H1 (cell line): ENCODE results near the gene OXNAD1. TPM values are rescaled to one million over a fixed set of nuclear protein-coding genes. Genes with fewer than 3 reads are reported as not detected.

Source experiments
- CTCF ChIA-PET: fragments of 300-600 bp; sonication (Branson Sonifier 250); formaldehyde crosslinking; loops from one replicate; lab custom pipeline; 2021; ENCODE audit not compliant: partially characterized antibody; lab: Charles Lee
- POLR2A ChIA-PET: fragments of 300-600 bp; sonication (Branson Sonifier 250); formaldehyde crosslinking; loops from one replicate; lab custom pipeline; 2021; ENCODE audit warnings: inconsistent platforms; ENCODE audit not compliant: partially characterized antibody; lab: Charles Lee
- DNase-seq, 2 experiments: peaks; one replicate each; pipeline versions ENCODE4 v3.0.0 to v3.0.0-alpha.2; 2010 to 2022; ENCODE audit warnings: low spot score in 2 of 2, low read depth in 1 of 2, mixed read lengths in 1 of 2
- FAIRE-seq: peaks from 2 replicates; lab custom pipeline; 2011; peaks lifted over from hg19 to GRCh38; lab: Jason Lieb, UNC
- H2AFZ ChIP-seq: 2 replicates; pipeline ENCODE4 v1.8.1; 2012; ENCODE audit warnings: low read length, inconsistent platforms
- H2AK5ac ChIP-seq: 2 replicates; pipeline ENCODE4 v1.6.1; 2013; ENCODE audit warnings: low read depth, low read length
- H2BK120ac ChIP-seq: replicated peaks from 2 replicates; pipeline ENCODE3; 2013; ENCODE audit warnings: low read depth, low read length, inconsistent platforms
- H2BK12ac ChIP-seq: 2 replicates; pipeline ENCODE4 v1.6.1; 2013; ENCODE audit warnings: low read depth, low read length
- H2BK15ac ChIP-seq: 2 replicates; pipeline ENCODE4 v1.6.1; 2013; ENCODE audit warnings: low read length
- H2BK20ac ChIP-seq: 2 replicates; pipeline ENCODE4 v1.6.1; 2013; ENCODE audit warnings: low read length
- H2BK5ac ChIP-seq: 2 replicates; pipeline ENCODE4 v1.6.1; 2013; ENCODE audit warnings: low read depth, low read length
- H3K14ac ChIP-seq: 2 replicates; pipeline ENCODE4 v1.6.1; 2013; ENCODE audit warnings: inconsistent platforms; ENCODE audit not compliant: insufficient read length
- H3K18ac ChIP-seq: 2 replicates; pipeline ENCODE4 v1.6.1; 2013; ENCODE audit warnings: low read length; ENCODE audit errors: extremely low read depth
- H3K23ac ChIP-seq: 2 replicates; pipeline ENCODE4 v1.6.1; 2013; ENCODE audit warnings: inconsistent platforms; ENCODE audit not compliant: insufficient read length
- H3K23me2 ChIP-seq: 2 replicates; pipeline ENCODE4 v1.6.1; 2013; ENCODE audit warnings: low read depth, low read length
- H3K27ac ChIP-seq: 2 replicates; pipeline ENCODE4 v1.6.1; 2011; ENCODE audit warnings: low read depth, low read length, inconsistent platforms
- H3K27me3 ChIP-seq, 4 experiments: replicated peaks in 1 of 4; 1 replicate in 1 of 4; 2 replicates in 3 of 4; pipeline versions ENCODE4 v1.6.1 to v1.8.1; 2011 to 2013; ENCODE audit warnings: low read length in 3 of 4, mild to moderate bottlenecking in 3 of 4, inconsistent platforms in 2 of 4, mixed read lengths in 2 of 4, moderate library complexity in 1 of 4; ENCODE audit not compliant: control insufficient read depth in 3 of 4, insufficient read depth in 3 of 4; ENCODE audit errors: extremely low read depth in 1 of 4
- H3K36me3 ChIP-seq, 4 experiments: 2 replicates each; pipeline versions ENCODE4 v1.6.1 to v1.8.1; 2011 to 2013; ENCODE audit warnings: mild to moderate bottlenecking in 4 of 4, low read length in 3 of 4, moderate library complexity in 2 of 4, control low read depth in 1 of 4, inconsistent platforms in 1 of 4; ENCODE audit not compliant: insufficient read depth in 4 of 4, control insufficient read depth in 2 of 4
- H3K4ac ChIP-seq: replicated peaks from 2 replicates; pipeline ENCODE3; 2013; ENCODE audit warnings: low read length, low read depth, mixed read lengths, inconsistent platforms; ENCODE audit not compliant: insufficient read length
- H3K4me1 ChIP-seq, 4 experiments: replicated peaks in 1 of 4; 1 replicate in 1 of 4; 2 replicates in 3 of 4; pipeline versions ENCODE4 v1.6.1 to v1.8.1; 2011 to 2013; ENCODE audit warnings: low read length in 3 of 4, inconsistent platforms in 2 of 4, mixed read lengths in 1 of 4; ENCODE audit not compliant: insufficient read depth in 4 of 4, control insufficient read depth in 3 of 4
- H3K4me2 ChIP-seq, 2 experiments: 2 replicates each; pipeline versions ENCODE4 v1.6.1 to v1.8.1; 2011 to 2013; ENCODE audit warnings: low read depth in 2 of 2, low read length in 2 of 2, control low read depth in 1 of 2, inconsistent platforms in 1 of 2, mild to moderate bottlenecking in 1 of 2; ENCODE audit not compliant: insufficient read depth in 1 of 2
- H3K4me3 ChIP-seq, 4 experiments: fragments of 200-600, 300-600 bp in 1 of 4; sonication (generic), shearing (Covaris generic), sonication (Bioruptor Twin) in 1 of 4; 2 replicates each; pipeline versions ENCODE4 v1.5.1 to v1.8.1; 2011 to 2016; ENCODE audit warnings: low read length in 4 of 4, low read depth in 3 of 4, control low read depth in 2 of 4, inconsistent platforms in 2 of 4, mild to moderate bottlenecking in 2 of 4, mixed read lengths in 1 of 4, moderate library complexity in 1 of 4; ENCODE audit not compliant: insufficient read depth in 2 of 4; ENCODE audit errors: extremely low read depth in 1 of 4
- H3K56ac ChIP-seq: replicated peaks from 2 replicates; pipeline ENCODE3; 2013; ENCODE audit warnings: low read depth, mild to moderate bottlenecking, mixed read lengths, low read length, inconsistent platforms; ENCODE audit not compliant: insufficient read length
- H3K79me1 ChIP-seq: 2 replicates; pipeline ENCODE4 v1.6.1; 2013; ENCODE audit warnings: low read depth, low read length, control low read depth
- H3K79me2 ChIP-seq, 2 experiments: 2 replicates each; pipeline versions ENCODE4 v1.6.1 to v1.8.1; 2012 to 2013; ENCODE audit warnings: low read length in 2 of 2, mild to moderate bottlenecking in 2 of 2, inconsistent platforms in 1 of 2; ENCODE audit not compliant: insufficient read depth in 2 of 2, control insufficient read depth in 1 of 2
- H3K9ac ChIP-seq, 4 experiments: replicated peaks in 1 of 4; 1 replicate in 1 of 4; 2 replicates in 3 of 4; pipeline versions ENCODE4 v1.6.1 to v1.8.1; 2011 to 2013; ENCODE audit warnings: low read depth in 3 of 4, low read length in 3 of 4, control low read depth in 2 of 4, mild to moderate bottlenecking in 2 of 4, moderate library complexity in 2 of 4, inconsistent platforms in 1 of 4; ENCODE audit errors: extremely low read depth in 1 of 4
- H3K9me3 ChIP-seq, 2 experiments: 2 replicates each; pipeline versions ENCODE4 v1.6.1 to v1.8.1; 2012 to 2013; ENCODE audit warnings: mild to moderate bottlenecking in 2 of 2, moderate library complexity in 2 of 2, control low read depth in 1 of 2, inconsistent platforms in 1 of 2, low read depth in 1 of 2, low read length in 1 of 2, mixed read lengths in 1 of 2; ENCODE audit not compliant: insufficient read depth in 2 of 2
- H4K20me1 ChIP-seq, 2 experiments: replicated peaks in 1 of 2; 2 replicates each; pipeline versions ENCODE3 to v1.8.1; 2011 to 2013; ENCODE audit warnings: inconsistent platforms in 2 of 2, low read length in 2 of 2, mild to moderate bottlenecking in 1 of 2; ENCODE audit not compliant: insufficient read depth in 2 of 2, control insufficient read depth in 1 of 2
- H4K5ac ChIP-seq: 2 replicates; pipeline ENCODE4 v1.6.1; 2013; ENCODE audit warnings: low read length, low read depth, mixed read lengths, inconsistent platforms; ENCODE audit not compliant: insufficient read length
- H4K8ac ChIP-seq: 2 replicates; pipeline ENCODE4 v1.8.0; 2013; ENCODE audit warnings: mild to moderate bottlenecking, moderate library complexity, low read length, inconsistent platforms; ENCODE audit not compliant: insufficient read depth; ENCODE audit errors: extremely low read depth
- H4K91ac ChIP-seq: replicated peaks from 2 replicates; pipeline ENCODE3; 2013; ENCODE audit warnings: low read length, mixed read lengths, inconsistent platforms; ENCODE audit not compliant: insufficient read length
- CBX5 ChIP-seq: fragments of 300-800, 300-1000 bp; sonication (generic); IDR thresholded peaks from 2 replicates; pipeline ENCODE4 v1.7.1; 2016; ENCODE audit warnings: antibody characterized with exemption, low read length, low read depth
- CHD1 ChIP-seq: IDR thresholded peaks from 2 replicates; pipeline ENCODE4 v1.6.1; 2012; ENCODE audit warnings: low read depth, low read length, improper control_type of control experiment
- HDAC6 ChIP-seq: IDR thresholded peaks from one replicate; pipeline ENCODE4 v1.7.1; 2012; ENCODE audit warnings: low read depth, mild to moderate bottlenecking, inconsistent platforms, low read length, moderate library complexity
- POU5F1 ChIP-seq: IDR thresholded peaks from 2 replicates; pipeline ENCODE4 v1.6.1; 2011; ENCODE audit warnings: low read depth, mild to moderate bottlenecking, low read length, moderate library complexity
- RAD21 ChIP-seq, 2 experiments: IDR thresholded peaks in 1 of 2; conservative IDR thresholded peaks in 1 of 2; 2 replicates each; pipeline ENCODE4 v1.6.1; 2011; ENCODE audit warnings: low read depth in 2 of 2, low read length in 2 of 2, improper control_type of control experiment in 1 of 2, inconsistent platforms in 1 of 2, mild to moderate bottlenecking in 1 of 2, moderate library complexity in 1 of 2
- TEAD4 ChIP-seq: IDR thresholded peaks from 2 replicates; pipeline ENCODE4 v1.6.1; 2012; ENCODE audit warnings: low read depth, low read length, inconsistent platforms, mixed read lengths
- WGBS, 2 experiments: shearing (Covaris generic) in 1 of 2; methylation state at CpG; one replicate each; pipeline versions ENCODE4 v1.1.6 to v1.1.7; 2013 to 2015; ENCODE audit warnings: low lambda C conversion rate in 2 of 2, mixed read lengths in 2 of 2, inconsistent platforms in 1 of 2, low coverage in 1 of 2, missing lambda C conversion rate in 1 of 2; ENCODE audit not compliant: insufficient replicate concordance in 2 of 2, insufficient coverage in 1 of 2, insufficient read length in 1 of 2; ENCODE audit errors: extremely low coverage in 1 of 2, missing lambda C conversion rate in 1 of 2; 5-methylcytosine and 5-hydroxymethylcytosine counted together
- polyA plus RNA-seq, 7 experiments: library from polyadenylated mRNA; depleted of rRNA in 3 of 7; stranded (reverse) in 5 of 7; unstranded in 2 of 7; fragments of >200 nt in 5 of 7; fragments of 200-250 nt in 2 of 7; gene quantifications; 1 replicate in 5 of 7; 2 replicates in 1 of 7; 4 replicates in 1 of 7; pipeline versions ENCODE4 v1.2.1 to v1.2.3, GENCODE V29; 2011 to 2013; ENCODE audit warnings: missing spikeins in 2 of 7, mixed read lengths in 2 of 7
- total RNA-seq: library from RNA; stranded (reverse); fragmentation: NEBNext Ultra II Directional; extraction: Animal tissue kit (Norgen Biotek cat#: 25700); gene quantifications from 2 replicates; pipeline ENCODE4 v1.2.1, GENCODE V29; 2021

The OXNAD1 gene
- total and polyA plus RNA-seq, 2 of the 8 experiments (the other 6 are each of a cell fraction or from before 2014, with no cell fraction given): 14.9 to 24.8 TPM

DNA sequence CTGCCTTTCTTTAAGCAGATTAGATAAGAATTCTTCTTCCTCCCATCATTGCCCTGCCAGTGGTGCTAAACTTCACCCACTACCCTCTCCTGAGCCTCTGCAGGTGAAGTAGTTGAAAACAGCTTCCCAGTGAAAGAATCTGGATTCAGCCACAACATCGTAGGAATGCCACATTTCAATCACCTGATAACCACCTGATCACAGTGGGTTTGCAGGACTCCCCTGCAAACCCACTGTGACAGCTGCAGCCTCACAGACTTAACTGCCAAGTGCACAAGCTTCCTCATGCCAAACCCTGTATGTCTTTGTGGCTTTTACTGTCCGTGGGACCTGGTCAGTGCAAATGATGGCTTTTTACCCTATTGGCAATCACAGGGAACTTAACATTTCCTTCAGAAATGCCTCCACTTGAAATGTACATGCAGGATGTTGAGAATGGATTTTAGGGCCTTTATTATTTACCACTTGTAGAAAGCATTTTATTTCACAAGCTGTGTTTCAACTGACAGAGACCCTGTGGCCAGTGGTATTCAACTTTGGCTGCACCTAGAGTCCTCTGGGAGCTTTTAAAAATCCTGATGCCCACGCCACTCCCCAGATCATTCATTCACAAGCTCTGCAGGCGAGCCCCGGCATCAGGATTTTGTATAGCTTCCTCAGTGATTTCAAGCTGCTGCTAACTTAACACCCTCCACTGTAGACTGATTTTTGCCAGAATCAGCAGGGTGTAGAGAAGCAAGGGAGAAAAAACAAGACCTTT is 49.1 kb downstream of the OXNAD1 start:
- FAIRE-seq: no peak
- Histone ChIP-seq H3K18ac (no peak overlapping the region), H3K27me3 (no peaks in the 10 kb centered on the region), H2BK120ac (no peak overlapping the region), H2BK20ac (no peak overlapping the region), H4K91ac (no peak overlapping the region), H2BK5ac (no peak overlapping the region), H3K4ac (no peak overlapping the region), H3K23me2 (no peaks in the 10 kb centered on the region), H2BK15ac (no peak overlapping the region), H3K4me1 (no peaks in the 10 kb centered on the region), H4K20me1 (no peaks in the 10 kb centered on the region), H3K4me3 (no peak overlapping the region), H3K23ac (no peak overlapping the region), H2AFZ (no peak overlapping the region), H3K79me2 (no peaks in the 10 kb centered on the region), H4K5ac (no peak overlapping the region), H3K9ac (no peak overlapping the region), H3K36me3 (peaks cover 0 to 8% (median 2%) of the 10 kb centered on the region in 4 experiments; a peak in 3 of 8 replicates), H3K14ac (no peak overlapping the region), H3K27ac (no peak overlapping the region), H3K56ac (no peak overlapping the region), H2AK5ac (no peak overlapping the region), H2BK12ac (no peak overlapping the region), H4K8ac (no peak overlapping the region), H3K4me2 (no peak overlapping the region), H3K9me3 (no peaks in the 10 kb centered on the region), H3K79me1 (0 out of 2 replicates have a peak, but pooled peaks cover 2% of the 10 kb centered on the region)
- POLR2A ChIA-PET: interaction anchor here (1.1 kb wide), 1 partner anchor 8 kb away, joined by 3 read pairs; no protein-coding TSS in a partner anchor
- TF ChIP-seq TEAD4 (no peak), HDAC6 (no peak), CBX5 (no peak), POU5F1 (no peak), CHD1 (no peak), RAD21 (IDR thresholded peaks at IDR 0.05 in 1 of 2, conservative IDR thresholded peaks at IDR 0.05 in 1 of 2; ENCODE audit: low read depth in 2 of 2, low read length in 2 of 2) (no peak)
- WGBS, 2 experiments: 89% methylated on average over 5 of the region's 5 CpGs; no CpG with 5 or more reads in 1 of the 2 experiments
- no peak for DNase-seq
- CTCF ChIA-PET: interaction anchor here (0.9 to 2.1 kb wide), 8 partner anchors 10 to 237 kb away, joined by 3 to 6 read pairs (median 4); no protein-coding TSS in a partner anchor
